ENCODE measurements around the gene TNFSF9. TPM values are rescaled to one million over a fixed set of nuclear protein-coding genes. Genes with fewer than 3 reads are reported as not detected.

TNFSF9 gene
- total and polyA plus RNA-seq, 4 donors = 0.08 to 0.12 TPM; not detected in 2

GRCh38 chr19:6516018-6516658 lies 14.7 kb upstream of the TNFSF9 start:
- Histone ChIP-seq H3K27me3 (ENCODE audit: control insufficient read depth in 4 of 4, insufficient read depth in 4 of 4, low read length in 3 of 4) (no peaks in the 10 kb centered on the region), H3K9me3 (ENCODE audit: control insufficient read depth in 4 of 4, low read length in 3 of 4) (no peaks in the 10 kb centered on the region), H3K4me3 (ENCODE audit: low read depth in 1 of 3, low read length in 3 of 3) (peak overlapping the region; percentile 33 to 52 (median 46)), H3K9ac (ENCODE audit: low read depth in 1 of 2, low read length in 2 of 2) (peak overlapping the region in 1 of 2 donors; percentile 60), H3K36me3 (ENCODE audit: control insufficient read depth in 4 of 4, insufficient read depth in 3 of 4, low read depth in 1 of 4, low read length in 3 of 4) (no peaks in the 10 kb centered on the region), H3K27ac (ENCODE audit: low read depth in 1 of 2, low read length in 2 of 2) (peak overlapping the region; percentile 16 to 38), H3K4me1 (ENCODE audit: control insufficient read depth in 4 of 4, insufficient read depth in 4 of 4, low read length in 3 of 4) (peaks cover 0 to 8% (median 6%) of the 10 kb centered on the region in 4 donors)
- TF ChIP-seq MAX (IDR thresholded peaks at IDR 0.05) = no peak
- no peak for TF ChIP-seq HNF4G (IDR thresholded peaks at IDR 0.05)
- peak in 1 of 2 donors; percentile 6 for TF ChIP-seq HNF4A (conservative IDR thresholded peaks at IDR 0.05)
- no peak for TF ChIP-seq FOXA2 (IDR thresholded peaks at IDR 0.05)
- TF ChIP-seq SP1 (IDR thresholded peaks at IDR 0.05) = peak; percentile 86
- peak in 1 of 2 donors; percentile 15 for TF ChIP-seq RAD21 (IDR thresholded peaks at IDR 0.05)
- TF ChIP-seq CTCF (IDR thresholded peaks at IDR 0.05; ENCODE audit: low read depth, low read length, missing input control) = no peak
- peak in 1 of 2 donors; percentile 40 for TF ChIP-seq EGR1 (IDR thresholded peaks at IDR 0.05; ENCODE audit: low read depth in 2 of 2)
- no peak for TF ChIP-seq NR2F2 (IDR thresholded peaks at IDR 0.05)
- no peak for TF ChIP-seq ATF3 (IDR thresholded peaks at IDR 0.05)
- peak in 1 of 2 donors; percentile 14 for TF ChIP-seq GABPA (IDR thresholded peaks at IDR 0.05 in 1 of 2, conservative IDR thresholded peaks at IDR 0.05 in 1 of 2)
- TF ChIP-seq TAF1 (conservative IDR thresholded peaks at IDR 0.05) = no peak
- TF ChIP-seq JUND (IDR thresholded peaks at IDR 0.05) = no peak
- TF ChIP-seq REST (IDR thresholded peaks at IDR 0.05) = peak; percentile 22
- no peak for TF ChIP-seq ZBTB33 (IDR thresholded peaks at IDR 0.05)
- no peak for TF ChIP-seq YY1 (IDR thresholded peaks at IDR 0.05)
- TF ChIP-seq FOXA1 (IDR thresholded peaks at IDR 0.05) = no peak
- TF ChIP-seq RXRA (IDR thresholded peaks at IDR 0.05) = peak in 1 of 2 donors; percentile 24
- 5% methylated on average over 26 of the region's 26 CpGs for WGBS
- DNase-seq (ENCODE audit: low spot score) = peak; percentile 85

Data from liver (tissue), 9 donors.